Embryonic facial prominence (tissue), 1 donor: ENCODE measurements around the gene ATP2A1.
"Not testable (repeated sequence)": the region's sequence is repeated elsewhere in the genome, so short reads cannot be mapped to it uniquely, and the experiment has no call there.

Source experiments
- DNase-seq: peaks from one replicate; pipeline ENCODE4 v3.0.0-alpha.2; 2016; ENCODE audit errors: extremely low spot score

The ATP2A1 gene

DNA sequence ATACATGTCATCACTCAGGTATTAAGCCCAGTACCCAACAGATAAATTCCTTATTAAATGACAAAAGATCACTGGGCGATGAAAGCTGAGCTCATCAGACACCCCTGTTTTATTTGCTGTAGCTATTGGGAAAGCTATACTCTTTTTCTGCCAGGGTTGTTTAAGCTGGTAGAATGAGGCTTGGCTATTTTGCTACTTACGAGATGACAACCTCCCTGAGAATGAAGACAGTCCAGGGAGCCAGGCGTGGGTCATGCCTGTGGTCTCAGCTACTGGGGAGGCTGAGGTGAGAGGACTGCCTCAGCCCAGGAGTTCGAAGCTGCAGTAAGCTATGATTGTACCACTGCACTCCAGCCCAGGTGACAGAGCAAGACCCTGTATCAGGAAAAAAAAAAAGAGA, 19.0 kb upstream of the ATP2A1 start:
- no peak for DNase-seq

GRCh38 chr16:28863929-28864793, 14.1 kb upstream of the ATP2A1 start:
- no peak for DNase-seq

GRCh38 chr16:28865001-28865688, 13.1 kb upstream of the ATP2A1 start:
- DNase-seq = no peak

DNA sequence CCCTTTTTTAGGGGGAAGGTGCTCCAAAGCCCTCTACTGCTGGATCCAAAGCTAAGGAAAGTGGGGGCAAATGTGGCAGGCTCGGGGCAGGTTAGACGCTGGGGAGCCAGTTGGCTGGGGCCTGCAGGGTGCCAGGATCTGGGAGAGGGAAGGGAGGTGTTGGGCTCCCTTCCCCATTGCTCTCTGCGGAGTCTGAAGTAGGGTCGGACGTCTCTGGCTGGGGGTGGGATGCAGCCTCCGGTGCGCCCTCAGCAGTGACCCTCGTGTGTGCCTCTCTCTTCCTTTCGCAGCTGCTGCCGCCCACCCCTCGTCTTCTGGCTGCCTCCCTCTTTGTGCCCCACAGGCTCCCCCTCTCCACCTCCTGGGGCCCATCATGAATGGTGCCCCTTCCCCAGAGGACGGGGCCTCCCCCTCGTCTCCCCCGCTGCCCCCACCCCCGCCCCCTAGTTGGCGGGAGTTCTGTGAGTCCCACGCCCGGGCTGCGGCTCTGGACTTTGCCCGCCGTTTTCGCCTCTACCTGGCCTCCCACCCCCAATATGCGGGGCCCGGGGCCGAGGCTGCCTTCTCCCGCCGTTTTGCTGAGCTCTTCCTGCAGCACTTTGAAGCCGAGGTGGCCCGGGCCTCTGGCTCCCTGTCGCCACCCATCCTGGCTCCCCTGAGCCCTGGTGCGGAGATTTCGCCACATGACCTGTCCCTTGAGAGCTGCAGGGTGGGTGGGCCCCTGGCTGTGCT, 12.4 kb upstream of the ATP2A1 start:
- no peak for DNase-seq

- no peak for DNase-seq
These were observed 11.9 kb upstream of the ATP2A1 start for GRCh38 chr16:28866454-28866804.

DNA sequence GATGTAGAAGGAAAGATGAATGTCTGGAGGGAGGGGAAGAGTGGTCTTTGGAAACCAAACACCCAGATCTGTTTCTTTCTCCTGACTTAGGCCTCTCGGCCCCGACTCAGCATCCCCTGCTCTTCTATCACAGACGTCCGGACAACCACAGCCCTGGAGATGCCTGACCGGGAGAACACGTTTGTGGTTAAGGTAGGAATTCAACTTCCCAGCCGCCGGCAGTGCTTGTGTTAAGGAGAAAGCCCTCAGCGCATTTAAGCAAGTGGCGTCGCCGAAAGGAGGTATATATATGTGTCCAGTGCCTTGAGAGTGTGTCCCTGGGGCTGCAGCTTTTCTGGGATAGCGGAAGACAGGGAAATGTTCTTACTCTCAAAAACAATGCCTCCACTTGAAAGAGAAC, 11.0 kb upstream of the ATP2A1 start:
- no peak for DNase-seq

- not testable (repeated sequence) for DNase-seq
These were observed 10.6 kb upstream of the ATP2A1 start for GRCh38 chr16:28867646-28868045.

DNA sequence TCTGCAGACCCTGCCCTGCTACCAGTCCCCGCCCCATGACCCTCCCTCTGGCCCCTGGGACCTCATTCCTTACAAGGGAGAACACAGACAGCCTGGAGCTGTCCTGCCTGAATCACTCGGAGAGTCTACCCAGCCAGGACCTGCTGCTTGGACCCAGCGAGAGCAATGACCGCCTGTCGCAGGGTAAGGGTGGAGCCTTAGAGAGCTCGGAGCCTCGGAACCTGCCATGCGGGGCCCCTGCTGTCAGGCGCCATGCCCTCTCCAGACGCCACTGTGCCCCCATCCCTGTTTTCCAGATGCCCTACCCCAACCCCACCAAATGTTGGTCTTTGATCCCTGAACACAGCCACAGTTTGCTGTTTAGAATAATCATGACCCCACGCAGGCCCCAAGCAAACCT, 9.1 kb upstream of the ATP2A1 start:
- no peak for DNase-seq

GRCh38 chr16:28872952-28873351, 5.3 kb upstream of the ATP2A1 start:
- DNase-seq = no peak

DNA sequence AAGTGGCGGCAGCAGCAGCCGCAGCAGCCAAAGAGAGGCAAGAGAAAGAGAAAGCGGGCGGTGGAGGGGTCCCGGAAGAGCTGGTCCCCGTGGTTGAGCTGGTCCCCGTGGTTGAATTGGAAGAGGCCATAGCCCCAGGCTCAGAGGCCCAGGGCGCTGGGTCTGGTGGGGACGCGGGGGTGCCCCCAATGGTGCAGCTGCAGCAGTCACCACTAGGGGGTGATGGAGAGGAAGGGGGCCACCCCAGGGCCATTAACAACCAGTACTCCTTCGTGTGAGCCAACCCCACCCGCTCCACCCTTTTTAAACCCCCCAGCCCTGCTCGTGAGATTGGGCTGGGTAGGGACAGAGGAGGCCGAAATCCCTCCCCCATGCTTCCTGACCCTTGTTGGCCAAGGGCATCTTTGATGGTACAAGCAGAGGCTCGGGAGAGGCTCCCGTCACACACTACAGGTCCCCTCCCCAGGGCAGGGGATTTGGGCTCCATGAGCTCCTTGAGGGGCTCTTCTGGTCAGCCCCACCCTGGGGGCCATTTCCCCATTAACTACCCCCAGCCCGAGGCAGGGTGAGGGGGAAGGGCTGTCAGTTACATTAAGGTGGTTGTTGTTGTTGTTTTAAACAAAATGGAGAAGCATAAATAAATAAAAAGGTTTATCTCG, 4.6 kb upstream of the ATP2A1 start:
- DNase-seq = no peak

- DNase-seq = no peak
These were observed 3.9 kb upstream of the ATP2A1 start for GRCh38 chr16:28874406-28874805.

GRCh38 chr16:28875134-28876018, 2.9 kb upstream of the ATP2A1 start:
- no peak for DNase-seq

- DNase-seq = no peak
These were observed 2.1 kb upstream of the ATP2A1 start for GRCh38 chr16:28876019-28876659.

DNA sequence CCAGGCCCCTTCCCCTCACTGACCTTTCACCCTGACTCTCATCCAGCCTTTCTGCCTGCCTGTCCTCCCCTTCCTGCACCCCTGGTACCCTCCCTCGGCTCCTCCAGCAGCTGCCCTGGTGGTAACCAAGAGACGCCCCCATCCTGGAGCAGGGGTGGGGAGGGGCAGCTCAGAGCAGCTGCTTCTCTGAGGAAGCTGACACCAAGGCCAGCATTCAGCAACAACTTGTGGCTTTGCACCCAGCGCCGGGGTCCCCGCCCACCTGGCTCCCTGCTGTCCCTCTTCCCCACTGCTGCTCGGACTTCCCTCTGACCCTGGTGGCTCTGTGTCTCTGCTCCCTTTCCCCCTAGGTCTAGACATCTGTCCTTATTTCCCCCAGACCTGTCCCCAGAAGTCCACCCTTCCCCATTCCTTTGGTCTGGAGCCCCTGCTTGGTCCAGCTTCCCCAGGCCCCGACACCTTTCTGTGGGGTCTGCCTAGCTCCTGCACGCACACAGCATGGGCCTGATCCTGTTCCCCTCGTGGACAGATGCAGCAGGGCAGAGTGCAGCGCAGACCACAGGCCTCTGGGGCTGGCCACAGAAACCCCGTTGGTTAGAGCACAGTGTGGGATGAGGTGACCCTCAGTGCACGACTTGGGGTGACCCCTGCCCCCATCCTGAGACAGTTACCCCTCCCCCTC, 1.2 kb upstream of the ATP2A1 start:
- no peak for DNase-seq

- DNase-seq = no peak
These were observed 660 bp upstream of the ATP2A1 start for GRCh38 chr16:28877655-28878000.

GRCh38 chr16:28879261-28879840, 1.1 kb downstream of the ATP2A1 start:
- DNase-seq = no peak

DNA sequence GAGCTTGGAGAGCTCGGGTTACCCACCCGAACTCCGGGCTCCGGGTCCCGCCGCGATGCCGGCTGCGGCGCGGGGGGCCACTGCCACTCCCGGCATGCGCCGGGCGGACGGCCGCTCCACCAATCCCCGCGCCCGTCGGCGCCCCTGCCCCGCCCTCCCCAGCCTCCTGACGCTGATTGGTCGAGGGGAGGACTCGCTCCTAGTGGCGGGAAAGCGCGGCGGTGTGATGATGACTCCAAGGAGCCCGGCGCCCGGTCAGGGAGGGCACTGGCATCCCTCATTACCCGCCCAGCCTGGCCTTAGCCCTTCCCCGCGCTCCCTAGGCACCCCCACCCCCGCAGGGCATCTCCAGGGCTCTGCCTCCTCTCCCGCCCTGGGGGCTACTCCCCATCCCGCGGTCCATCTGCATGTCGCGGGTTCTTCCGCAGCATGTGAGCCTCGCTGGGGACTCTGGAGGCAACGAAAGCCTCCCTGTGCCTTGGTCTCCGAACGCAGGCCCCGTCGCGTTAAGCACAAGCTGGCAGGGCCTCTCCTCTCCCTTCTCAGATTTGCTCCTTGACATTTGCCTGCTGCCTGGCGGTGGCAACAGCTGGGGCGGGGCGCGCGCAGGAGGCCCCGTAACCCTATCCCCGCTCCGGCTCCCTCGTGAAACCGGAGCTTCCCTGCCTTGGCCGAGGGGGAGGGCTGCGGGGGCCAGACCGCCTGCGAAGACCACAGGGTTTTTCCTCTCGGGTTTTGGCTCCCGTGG, 1.7 kb downstream of the ATP2A1 start:
- peak; percentile 71 for DNase-seq

DNA sequence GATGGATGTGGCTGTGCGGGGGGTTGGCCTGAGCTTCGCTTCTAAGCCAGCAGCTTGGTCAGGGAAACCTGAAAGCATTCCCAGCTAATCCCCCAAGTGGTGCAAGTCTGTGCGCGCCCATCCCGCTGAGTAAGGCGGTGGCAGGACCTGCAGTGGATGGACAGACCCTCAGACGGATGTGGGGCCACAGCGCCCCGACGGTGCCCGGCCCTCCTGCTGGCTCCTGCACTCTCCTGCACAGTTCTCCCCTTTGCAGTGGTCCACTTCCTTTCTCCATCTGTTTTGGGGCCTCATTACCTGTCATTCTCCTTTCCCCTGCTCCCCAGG, 2.3 kb downstream of the ATP2A1 start:
- DNase-seq = no peak

- no peak for DNase-seq
These were observed 2.7 kb downstream of the ATP2A1 start for GRCh38 chr16:28880955-28881354.
